Measurements from ENCODE around the gene RGS3.
"Not testable (repeated sequence)": the region's sequence is repeated elsewhere in the genome, so short reads cannot be mapped to it uniquely, and the experiment has no call there.

RGS3 gene

DNA sequence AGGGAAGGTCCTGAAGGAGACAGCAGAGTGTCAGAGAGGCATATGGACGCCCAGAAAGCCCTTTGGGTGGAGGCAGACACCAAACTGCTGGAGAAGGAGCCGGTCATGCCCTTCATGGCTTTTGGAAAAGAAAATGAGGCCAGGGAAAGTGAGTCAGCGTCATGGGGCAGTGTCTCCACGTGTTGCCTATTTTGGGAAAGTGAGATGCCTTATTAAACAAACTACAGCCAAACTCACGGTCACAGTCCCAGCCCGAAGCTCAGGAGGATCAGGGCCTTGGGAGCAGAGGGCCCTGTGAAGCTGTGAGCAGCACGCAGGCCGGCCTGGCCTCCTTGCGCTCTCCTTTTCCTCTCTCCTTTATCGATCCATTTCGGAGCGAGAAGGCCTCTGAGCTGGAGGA, 25.0 kb downstream of the RGS3 start:
- no peak for DNase-seq (ENCODE audit: low read depth)

DNA sequence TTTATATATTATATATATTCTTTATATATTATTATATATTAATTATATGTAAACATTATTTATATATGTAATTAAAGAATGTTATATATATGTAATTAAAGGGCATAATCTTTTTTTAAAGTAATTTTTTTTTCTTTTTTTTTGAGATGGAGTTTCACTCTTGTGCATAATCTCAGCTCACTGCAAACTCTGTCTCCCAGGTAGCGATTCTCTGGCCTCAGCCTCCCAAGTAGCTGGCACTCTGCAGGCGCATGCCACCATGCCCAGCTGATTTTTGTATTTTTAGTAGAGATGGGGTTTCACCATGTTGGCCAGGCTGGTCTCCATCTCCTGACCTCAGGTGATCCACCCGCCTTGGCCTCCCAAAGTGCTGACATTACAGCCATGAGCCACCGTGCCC, 27.6 kb downstream of the RGS3 start:
- not testable (repeated sequence) for DNase-seq (ENCODE audit: low read depth)

DNA sequence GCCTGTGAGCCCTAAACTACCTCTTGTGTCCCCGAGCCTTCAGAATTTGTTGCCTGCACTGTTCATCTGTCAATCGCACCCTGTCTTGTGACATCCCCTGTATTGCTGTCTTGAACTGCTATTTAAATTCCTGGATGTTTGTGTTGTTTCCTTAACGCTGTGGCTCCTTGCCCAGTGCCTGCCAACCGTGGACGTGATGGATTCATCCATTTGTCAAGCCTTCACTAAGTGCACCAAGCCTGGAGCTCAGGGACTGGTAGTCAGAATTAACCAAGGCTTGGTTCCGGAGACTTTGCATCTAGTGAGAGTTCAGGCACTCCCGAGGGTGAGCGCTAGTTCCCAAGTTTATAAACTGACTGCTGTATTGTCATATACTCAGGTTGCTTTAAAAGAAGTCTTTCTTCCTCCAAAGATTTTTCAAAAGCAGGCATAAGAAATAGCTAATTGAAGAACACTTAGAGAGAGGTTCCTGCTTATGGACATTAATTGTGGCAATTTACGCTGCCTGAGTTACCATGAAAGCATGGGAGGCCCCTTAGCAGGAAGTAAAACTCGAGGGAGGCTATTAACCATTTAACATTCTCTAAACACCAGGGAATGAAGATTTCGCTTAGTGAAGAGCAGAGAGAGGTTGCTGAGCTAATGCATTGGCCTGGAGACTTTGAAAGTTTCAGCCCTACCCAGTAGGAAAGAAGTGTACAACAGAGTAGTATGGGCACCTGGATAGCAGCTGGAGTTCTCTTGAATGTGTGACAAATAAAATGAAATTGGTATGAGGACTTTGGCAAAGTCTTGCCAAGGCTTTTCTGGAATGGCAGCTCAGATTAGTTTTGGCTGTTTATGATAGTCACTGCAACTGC, 29.0 kb downstream of the RGS3 start:
- no peak for DNase-seq (ENCODE audit: low read depth)

DNA sequence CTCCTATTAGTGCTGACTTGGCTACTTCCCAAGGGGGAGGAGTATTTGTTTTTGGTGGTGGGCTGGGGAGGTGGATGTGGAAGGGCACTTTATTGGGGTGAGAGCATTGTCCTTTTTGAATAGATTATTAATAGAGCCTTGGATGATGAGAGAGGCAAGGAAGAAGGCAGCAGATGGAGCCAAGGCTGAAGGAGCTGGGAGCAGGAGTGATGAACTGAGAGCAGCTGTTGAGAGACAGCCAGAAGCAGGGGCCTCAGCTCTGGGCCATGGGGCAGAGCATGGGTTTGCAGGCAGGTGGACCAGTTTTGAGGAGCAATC, 29.6 kb downstream of the RGS3 start:
- no peak for DNase-seq (ENCODE audit: low read depth)

DNA sequence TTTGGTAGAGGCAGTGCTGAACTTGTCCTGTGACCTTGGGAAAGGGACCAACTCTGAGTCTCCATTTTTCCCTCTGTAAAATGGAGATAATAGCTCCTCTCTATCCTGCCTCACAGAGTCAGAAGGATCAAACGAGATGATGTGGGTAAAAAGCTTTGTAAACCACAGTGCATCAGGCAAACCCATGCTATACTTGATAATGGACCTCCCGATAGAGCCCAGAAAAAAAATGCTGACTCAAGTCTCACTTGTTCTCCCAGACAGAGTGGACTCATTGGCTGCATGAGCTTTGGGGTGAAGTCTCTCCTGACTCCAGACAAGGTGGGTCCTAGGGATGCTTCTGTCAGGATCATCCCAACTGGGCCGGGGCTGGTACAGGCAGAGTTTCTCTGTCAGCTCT, 32.0 kb downstream of the RGS3 start:
- DNase-seq (ENCODE audit: low read depth) = no peak

DNA sequence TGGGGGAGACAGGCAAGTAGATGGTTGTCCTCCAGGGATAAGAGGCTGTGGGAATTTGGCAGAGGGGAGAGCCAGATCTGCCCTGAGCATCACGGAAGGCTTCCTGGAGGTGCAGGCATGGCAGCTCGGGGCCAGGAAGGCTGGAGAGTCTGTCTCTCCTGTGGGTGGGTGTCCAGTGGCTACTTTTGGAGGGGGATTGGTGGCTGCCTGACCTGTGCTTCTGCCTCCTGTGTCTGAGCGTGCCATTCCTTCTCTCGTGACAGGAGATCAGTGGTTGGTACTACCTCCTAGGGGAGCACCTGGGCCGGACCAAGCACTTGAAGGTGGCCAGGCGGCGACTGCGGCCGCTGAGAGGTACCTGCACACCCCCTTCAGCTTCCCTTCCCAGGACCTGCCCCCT, 33.5 kb downstream of the RGS3 start:
- no peak for DNase-seq (ENCODE audit: low read depth)

DNA sequence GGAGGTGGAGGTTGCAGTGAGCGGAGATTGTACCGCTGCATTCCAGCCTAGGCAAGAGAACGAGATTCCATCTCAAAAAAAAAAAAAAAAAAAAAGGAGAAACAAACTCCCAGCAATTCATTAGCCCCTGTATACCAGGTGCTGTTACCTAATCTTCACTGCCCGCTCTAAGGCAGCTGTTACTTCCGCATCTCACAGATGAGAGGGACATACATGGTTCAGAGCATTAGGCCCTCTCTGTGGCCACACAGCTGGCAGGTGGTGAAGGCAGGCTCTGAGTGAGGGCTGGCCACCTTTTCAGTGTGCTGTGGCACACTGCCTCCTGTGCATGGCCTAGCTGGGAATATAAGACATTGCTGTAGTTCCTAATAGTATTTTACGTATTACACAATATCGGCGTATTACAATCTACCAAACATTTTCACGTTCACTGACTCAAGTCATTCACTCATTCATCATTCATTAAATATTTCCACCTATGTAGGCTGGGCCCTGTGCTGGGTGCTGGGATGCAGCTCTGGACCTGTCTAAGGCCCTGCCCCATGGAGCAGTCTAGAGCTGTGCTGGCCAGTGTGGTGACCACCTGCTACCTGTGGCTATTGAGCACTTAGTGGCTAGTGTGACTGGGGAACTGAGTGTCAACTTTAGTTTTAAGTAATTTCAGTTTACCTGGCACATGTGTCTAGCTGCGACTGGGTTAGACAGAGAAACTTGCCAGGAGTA, 35.8 kb downstream of the RGS3 start:
- DNase-seq (ENCODE audit: low read depth) = no peak

DNA sequence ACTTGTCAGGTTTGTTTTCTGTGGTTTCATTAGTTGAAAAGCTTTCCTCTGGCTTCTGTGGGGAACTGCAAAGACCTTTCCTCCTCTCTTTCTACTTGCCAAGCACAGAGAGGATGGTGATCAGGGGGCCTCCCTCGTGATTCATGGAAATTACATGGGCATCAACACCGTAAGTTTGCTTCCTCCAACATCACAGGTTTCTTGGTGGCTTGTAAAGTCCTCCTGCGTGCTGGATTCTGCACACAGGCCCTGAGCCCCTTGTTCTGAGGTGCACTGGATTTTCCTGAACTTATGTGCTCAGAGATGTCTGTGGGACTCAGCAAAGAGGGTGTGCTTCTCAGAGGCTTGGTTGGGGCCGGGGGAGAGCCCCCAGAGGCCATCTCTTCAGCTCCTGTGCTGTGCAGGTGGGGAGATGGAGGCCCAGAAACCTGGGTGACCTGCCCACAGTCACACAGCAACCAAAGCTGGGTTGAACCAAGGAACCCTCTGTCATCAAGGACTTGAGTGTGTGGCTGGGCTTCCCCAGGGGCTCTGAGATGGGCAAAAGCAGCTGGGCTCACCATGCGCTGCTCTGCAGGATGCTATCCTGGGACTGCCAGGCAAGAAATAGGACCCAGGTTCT, 36.5 kb downstream of the RGS3 start:
- no peak for DNase-seq (ENCODE audit: low read depth)

DNA sequence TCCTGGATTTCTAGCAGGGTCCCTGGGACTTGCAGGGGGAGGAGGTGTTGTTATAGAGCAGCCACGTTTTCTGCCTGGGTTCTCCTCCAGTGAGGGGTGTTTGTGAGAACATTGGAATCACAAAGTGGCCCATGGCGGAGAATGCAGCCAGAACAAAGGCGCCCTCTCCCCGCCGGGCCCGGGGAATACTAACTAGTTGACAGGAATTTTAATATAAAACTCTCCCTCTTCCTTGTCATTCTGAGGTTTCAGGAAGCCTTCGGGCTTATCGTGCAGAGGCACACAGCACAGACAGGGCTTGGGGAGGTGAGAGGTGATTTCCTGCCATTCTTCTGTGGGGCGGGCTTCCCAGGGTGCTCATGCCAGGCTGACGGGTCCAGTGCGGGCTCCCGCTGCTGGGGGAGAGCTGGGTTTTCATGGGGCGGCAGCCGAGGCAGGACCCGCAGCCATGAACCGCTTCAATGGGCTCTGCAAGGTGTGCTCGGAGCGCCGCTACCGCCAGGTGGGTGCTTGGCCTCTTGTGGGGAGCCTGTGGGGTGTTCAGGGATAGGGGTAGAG, 37.7 kb downstream of the RGS3 start:
- DNase-seq (ENCODE audit: low read depth) = no peak

DNA sequence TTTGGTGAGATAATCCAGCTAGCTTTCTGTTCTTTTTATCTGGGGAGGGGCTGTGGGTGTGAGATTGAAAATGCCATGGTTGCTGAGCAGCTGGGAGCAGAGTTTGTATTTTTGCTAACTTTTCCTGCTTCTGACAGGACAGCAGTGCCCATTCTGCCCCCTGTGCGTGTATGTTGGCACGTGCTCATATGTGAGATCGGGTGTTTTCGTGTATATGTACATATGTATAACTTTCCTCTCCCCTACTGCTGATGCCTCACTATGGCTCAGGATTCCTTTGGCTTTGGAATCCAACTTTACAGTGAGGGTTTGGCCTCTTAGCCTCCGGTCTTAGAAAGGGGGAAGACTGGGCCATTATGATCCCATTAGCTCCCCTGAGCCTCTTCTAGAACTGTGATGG, 38.3 kb downstream of the RGS3 start:
- no peak for DNase-seq (ENCODE audit: low read depth)

DNA sequence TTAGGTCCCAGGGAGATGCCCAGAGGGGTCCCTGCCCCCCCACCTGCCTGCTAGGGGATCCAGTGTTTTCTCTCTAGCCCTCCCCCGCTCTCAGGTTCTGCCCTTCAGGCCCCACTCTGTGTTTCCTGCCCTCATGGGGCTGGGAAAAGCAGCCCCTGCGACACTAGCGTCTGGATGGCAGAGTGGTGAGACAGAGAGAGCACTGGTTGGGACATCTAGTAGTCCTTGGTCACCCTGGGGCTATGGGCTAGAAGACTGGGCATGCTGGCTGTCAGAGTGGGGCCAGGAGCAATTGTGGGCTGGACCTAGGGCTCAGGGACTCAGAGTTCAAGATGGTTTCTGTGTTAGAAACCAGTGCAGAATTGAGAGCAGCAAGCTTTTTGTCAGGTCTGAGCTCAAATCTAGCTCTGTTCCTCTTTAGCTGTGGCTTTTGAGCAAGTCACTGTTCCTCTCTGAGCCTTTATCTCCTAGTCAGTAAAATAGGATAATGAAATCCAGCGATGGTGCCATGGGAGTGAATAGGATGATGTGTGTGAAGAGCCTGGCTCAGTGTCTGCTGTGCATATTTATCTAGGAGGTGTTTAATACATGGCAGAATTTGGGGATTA, 39.0 kb downstream of the RGS3 start:
- no peak for DNase-seq (ENCODE audit: low read depth)

DNA sequence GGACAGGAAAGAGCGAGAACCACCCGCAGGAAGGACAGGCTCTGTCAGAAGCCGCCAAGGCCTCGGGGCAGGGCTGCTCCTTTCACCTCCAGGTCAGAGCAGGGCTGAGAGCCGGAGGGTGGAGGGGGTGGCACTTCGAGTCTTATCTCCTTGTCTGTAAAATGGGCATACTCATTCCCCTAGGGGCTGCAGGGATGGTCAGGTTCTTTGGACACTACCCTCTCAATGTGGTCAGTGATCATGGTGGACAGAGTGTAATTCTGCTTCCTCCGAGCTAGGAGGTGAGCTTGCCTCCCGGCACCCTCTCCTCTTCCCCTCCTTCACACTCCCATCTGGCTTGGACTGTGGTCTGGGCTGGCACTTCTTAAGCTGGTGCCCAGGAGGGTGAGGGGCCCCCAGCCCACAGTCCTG, 39.6 kb downstream of the RGS3 start:
- DNase-seq (ENCODE audit: low read depth) = no peak

DNA sequence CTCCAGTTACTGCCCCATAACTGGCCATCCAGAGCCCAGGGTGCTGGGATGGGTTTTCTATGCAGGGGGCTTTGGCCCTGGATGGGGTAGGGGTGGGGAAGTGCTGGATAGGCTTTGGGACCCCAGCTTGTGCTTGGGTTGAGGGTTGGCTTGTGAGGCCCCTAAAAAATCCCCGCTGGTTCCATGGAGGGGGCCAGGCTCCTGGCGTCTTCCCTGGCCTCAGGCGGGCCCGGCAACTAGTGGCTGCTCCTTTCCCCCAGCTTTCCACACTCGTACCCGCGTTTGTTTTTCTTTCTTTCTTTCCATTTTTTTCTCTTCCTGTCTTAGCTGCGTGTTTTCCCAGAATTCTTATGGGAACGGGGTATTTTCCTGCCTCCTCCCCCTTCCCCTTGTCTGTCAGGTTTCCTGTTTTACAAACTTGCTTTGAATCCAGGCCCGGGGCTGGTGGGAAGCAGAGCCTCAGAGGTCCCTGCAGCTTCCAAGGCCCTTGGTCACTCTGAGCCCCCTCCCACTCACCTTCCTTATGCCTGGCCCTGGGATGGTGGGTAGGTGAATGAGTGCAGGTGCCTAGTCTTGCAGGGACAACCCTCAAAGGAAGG, 40.2 kb downstream of the RGS3 start:
- DNase-seq (ENCODE audit: low read depth) = no peak

DNA sequence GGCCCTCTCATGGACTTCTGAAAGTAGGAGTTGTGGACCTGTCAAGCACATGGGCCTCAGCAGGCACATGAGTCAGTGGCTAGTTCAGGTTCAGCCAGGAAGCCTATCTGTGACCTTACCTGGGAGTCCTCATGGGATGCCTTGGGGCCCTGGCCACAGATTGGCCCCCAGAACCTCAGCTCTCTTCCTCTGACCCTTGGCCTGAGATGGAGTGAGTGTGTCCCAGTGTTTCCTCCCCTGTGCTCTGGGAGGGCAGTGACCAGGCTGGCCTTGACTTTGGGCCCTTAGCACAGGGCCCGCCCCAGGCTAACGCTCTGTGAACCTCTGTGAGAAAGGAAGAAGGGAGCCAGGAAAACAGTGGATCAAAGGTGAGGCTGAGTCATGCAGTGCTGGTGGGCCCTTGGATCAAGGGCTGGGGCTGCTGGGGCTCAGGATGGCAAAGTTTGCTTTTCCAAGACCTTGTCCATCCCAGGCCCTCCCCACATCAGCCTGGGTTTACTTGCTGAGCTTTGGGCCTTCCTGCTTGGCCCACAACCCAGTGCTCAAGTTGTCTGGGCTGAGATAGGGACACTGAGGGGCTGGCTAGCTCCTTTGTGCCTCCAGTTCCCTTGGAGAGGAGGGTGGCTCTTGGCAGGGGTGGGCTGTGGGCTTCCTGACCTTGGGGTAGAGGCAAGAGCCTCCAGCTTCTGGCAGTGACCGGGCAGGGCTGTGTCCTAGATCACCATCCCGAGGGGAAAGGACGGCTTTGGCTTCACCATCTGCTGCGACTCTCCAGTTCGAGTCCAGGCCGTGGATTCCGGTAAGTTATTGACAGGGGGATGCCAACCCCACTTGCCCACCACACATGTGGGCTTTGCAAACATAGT, 41.4 kb downstream of the RGS3 start:
- no peak for DNase-seq (ENCODE audit: low read depth)

DNA sequence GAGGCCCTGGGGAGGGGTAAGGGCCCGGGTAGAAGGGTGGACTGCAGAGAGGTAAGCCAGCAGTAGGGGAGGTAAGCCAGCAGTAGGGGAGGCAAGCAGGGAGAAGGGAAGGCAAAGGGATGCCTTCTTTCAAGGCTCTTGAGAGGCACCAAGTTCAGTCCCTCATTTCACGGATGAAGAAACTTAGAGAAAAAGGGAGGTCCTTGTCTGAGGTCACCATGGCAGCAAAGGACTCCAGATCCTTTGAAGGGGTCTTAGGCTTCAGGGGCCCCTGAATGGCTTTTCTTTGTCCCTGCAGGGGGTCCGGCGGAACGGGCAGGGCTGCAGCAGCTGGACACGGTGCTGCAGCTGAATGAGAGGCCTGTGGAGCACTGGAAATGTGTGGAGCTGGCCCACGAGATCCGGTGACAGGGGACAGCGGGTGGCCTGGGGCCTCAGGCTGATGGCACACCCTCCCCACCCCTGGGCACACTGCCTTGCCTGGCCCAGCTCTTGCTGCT, 42.6 kb downstream of the RGS3 start:
- no peak for DNase-seq (ENCODE audit: low read depth)

DNA sequence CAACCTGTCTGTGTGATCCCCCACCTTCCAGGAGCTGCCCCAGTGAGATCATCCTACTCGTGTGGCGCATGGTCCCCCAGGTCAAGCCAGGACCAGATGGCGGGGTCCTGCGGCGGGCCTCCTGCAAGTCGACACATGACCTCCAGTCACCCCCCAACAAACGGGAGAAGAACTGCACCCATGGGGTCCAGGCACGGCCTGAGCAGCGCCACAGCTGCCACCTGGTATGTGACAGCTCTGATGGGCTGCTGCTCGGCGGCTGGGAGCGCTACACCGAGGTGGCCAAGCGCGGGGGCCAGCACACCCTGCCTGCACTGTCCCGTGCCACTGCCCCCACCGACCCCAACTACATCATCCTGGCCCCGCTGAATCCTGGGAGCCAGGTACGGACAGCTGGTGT, 43.7 kb downstream of the RGS3 start:
- DNase-seq (ENCODE audit: low read depth) = no peak

DNA sequence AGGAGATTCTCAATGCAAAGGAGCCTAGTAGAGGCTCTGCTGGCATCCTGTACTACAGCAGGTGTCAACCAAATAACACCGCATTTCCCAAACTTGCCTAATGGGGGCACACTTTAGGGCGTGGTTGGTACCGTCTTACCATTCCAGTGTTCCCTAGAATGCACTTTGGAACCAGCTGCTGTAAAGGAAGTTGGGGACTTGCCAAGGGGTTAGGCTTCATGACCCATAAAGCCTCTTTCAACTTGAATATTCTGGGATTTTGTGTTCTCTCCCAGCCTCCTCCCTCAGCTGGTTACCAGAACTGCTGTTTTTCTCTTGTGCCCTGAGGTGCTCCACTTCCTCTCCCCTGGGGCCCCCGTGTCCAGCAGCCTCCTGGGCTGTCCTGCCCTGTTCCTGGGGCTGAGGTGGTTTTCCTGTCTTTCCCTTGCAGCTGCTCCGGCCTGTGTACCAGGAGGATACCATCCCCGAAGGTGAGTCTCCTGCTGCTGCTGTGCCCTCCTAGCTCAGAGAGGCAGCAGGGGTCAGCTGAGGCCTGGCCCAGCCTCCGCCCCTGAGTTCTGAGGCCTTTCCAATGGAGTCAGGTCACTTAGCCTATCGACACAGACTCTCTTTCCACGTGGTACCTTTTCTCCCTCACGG, 44.7 kb downstream of the RGS3 start:
- DNase-seq (ENCODE audit: low read depth) = no peak

DNA sequence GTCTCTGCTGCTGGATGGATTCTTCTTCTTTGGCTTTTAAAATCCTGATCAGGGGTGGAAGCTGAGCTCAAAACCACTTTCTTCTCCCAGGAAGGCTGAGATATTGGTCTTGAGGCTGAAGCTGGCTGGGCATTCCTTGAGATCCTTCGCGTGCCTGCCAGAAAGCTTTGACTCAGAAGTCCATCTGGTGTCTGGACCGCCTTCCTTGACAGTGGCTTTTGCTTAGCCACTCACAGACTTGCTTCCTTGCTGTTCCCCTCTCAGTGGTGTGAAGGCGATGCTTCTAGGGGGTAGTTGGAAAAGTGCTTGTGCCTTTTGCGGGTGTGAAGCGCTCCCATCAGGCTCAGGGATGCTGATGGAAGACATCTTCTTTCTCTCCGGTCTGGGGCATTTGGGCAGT, 45.9 kb downstream of the RGS3 start:
- peak; percentile 18 for DNase-seq (ENCODE audit: low read depth)

DNA sequence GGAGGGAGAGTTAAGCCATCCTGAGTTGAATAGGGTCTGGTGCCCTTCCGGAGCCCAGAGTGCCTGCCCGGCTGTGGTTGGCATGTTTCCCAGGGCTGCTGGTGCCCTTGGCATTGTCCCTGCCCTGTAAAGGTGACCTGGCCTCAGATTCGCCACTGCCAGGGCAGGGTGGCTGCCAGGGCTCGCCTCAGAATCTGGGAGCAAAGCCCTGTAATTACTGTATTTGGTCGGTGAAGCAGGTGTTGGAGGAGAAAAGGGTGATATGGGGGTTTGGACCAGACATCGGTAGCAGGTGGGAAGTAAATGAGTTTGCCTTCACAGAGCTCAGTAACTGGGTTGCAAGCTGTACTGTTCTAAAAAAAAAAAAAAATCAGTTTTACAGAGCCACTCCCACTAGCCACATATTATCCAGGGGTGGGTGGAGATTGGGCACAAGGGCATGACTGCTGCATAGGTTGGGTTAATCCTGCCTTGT, 47.6 kb downstream of the RGS3 start:
- DNase-seq (ENCODE audit: low read depth) = no peak
